KMS-11 (cell line): ENCODE data around the gene UBE2D2.

Experiments used
- H2AFZ ChIP-seq: fragments of 200-600 bp; sonication (generic); 2 replicates; pipeline ENCODE4 v1.6.1; 2016; ENCODE audit warnings: antibody characterized with exemption, mixed run types, low read depth
- H3K27ac ChIP-seq: fragments of 200-600 bp; sonication (generic); 2 replicates; pipeline ENCODE4 v1.6.1; 2016; ENCODE audit warnings: mild to moderate bottlenecking, mixed run types
- H3K27me3 ChIP-seq: fragments of 200-600 bp; sonication (generic); 2 replicates; pipeline ENCODE4 v1.6.1; 2017; ENCODE audit warnings: mild to moderate bottlenecking, low read depth, mixed run types, moderate library complexity; ENCODE audit not compliant: insufficient read depth
- H3K36me3 ChIP-seq: fragments of 200-600 bp; sonication (generic); 2 replicates; pipeline ENCODE4 v1.6.1; 2017; ENCODE audit warnings: mild to moderate bottlenecking, mixed run types; ENCODE audit not compliant: insufficient read depth
- H3K4me1 ChIP-seq: fragments of 200-600 bp; sonication (generic); 2 replicates; pipeline ENCODE4 v1.6.1; 2016; ENCODE audit warnings: mild to moderate bottlenecking, low read depth, mixed run types; ENCODE audit not compliant: poor library complexity, severe bottlenecking
- H3K4me2 ChIP-seq: fragments of 200-600 bp; sonication (generic); 2 replicates; pipeline ENCODE4 v1.7.0; 2016; ENCODE audit warnings: mild to moderate bottlenecking, mixed run types
- H3K4me3 ChIP-seq: fragments of 200-600 bp; sonication (generic); IDR thresholded peaks from 2 replicates; pipeline ENCODE4 v1.6.1; 2017; ENCODE audit warnings: low read depth, low read length, mixed read lengths; ENCODE audit not compliant: insufficient read depth
- H3K79me2 ChIP-seq: fragments of 200-600 bp; sonication (generic); 2 replicates; pipeline ENCODE4 v1.6.1; 2016; ENCODE audit warnings: low read depth, mixed run types; ENCODE audit not compliant: insufficient read depth
- H3K9ac ChIP-seq: fragments of 200-600 bp; sonication (generic); 2 replicates; pipeline ENCODE4 v1.6.1; 2016; ENCODE audit warnings: mild to moderate bottlenecking, mixed run types
- H4K20me1 ChIP-seq: fragments of 200-600 bp; sonication (generic); 2 replicates; pipeline ENCODE4 v1.6.1; 2016; ENCODE audit warnings: mild to moderate bottlenecking, mixed run types; ENCODE audit not compliant: insufficient read depth
- CTCF ChIP-seq: fragments of 200-600 bp; sonication (generic); conservative IDR thresholded peaks from 2 replicates; pipeline ENCODE4 v1.6.1; 2017; ENCODE audit warnings: low read depth, mild to moderate bottlenecking, antibody characterized with exemption, low read length, moderate library complexity, mixed read lengths

UBE2D2 gene

GRCh38 chr5:139635191-139635590 lies 74.1 kb downstream of the UBE2D2 start:
- H3K36me3 ChIP-seq = no peaks in the 10 kb centered on the region
- H3K4me3 ChIP-seq = no peak overlapping the region
- peak overlapping the region; percentile 98 for H3K27ac ChIP-seq
- peaks cover 74% of the 10 kb centered on the region for H3K4me1 ChIP-seq
- no peak overlapping the region for H2AFZ ChIP-seq
- no peaks in the 10 kb centered on the region for H3K27me3 ChIP-seq
- no peaks in the 10 kb centered on the region for H4K20me1 ChIP-seq
- peak overlapping the region; percentile 44; the same call in 1 of the 2 replicates for H3K9ac ChIP-seq
- H3K79me2 ChIP-seq = no peaks in the 10 kb centered on the region
- no peak for TF ChIP-seq CTCF
- H3K4me2 ChIP-seq = peak overlapping the region; percentile 86

GRCh38 chr5:139635606-139636206 lies 74.6 kb downstream of the UBE2D2 start:
- H3K4me3 ChIP-seq = no peak overlapping the region
- H2AFZ ChIP-seq = no peak overlapping the region
- H3K4me1 ChIP-seq = peaks cover 74% of the 10 kb centered on the region
- peak overlapping the region; percentile 44; the same call in 1 of the 2 replicates for H3K9ac ChIP-seq
- H3K36me3 ChIP-seq = no peaks in the 10 kb centered on the region
- no peaks in the 10 kb centered on the region for H4K20me1 ChIP-seq
- peak overlapping the region; percentile 98 for H3K27ac ChIP-seq
- no peaks in the 10 kb centered on the region for H3K79me2 ChIP-seq
- peak overlapping the region; percentile 86 for H3K4me2 ChIP-seq
- peak; percentile 87 for TF ChIP-seq CTCF
- no peaks in the 10 kb centered on the region for H3K27me3 ChIP-seq

- Histone ChIP-seq H3K9ac (peak overlapping the region; percentile 88; the same call in 1 of the 2 replicates), H3K27ac (peak overlapping the region; percentile 98), H3K4me2 (peak overlapping the region; percentile 86), H3K4me3 (no peak overlapping the region), H2AFZ (no peak overlapping the region), H4K20me1 (no peaks in the 10 kb centered on the region), H3K36me3 (no peaks in the 10 kb centered on the region), H3K4me1 (peaks cover 74% of the 10 kb centered on the region), H3K79me2 (no peaks in the 10 kb centered on the region), H3K27me3 (no peaks in the 10 kb centered on the region)
- TF ChIP-seq CTCF = no peak
These were observed 75.2 kb downstream of the UBE2D2 start for GRCh38 chr5:139636207-139636792.

DNA sequence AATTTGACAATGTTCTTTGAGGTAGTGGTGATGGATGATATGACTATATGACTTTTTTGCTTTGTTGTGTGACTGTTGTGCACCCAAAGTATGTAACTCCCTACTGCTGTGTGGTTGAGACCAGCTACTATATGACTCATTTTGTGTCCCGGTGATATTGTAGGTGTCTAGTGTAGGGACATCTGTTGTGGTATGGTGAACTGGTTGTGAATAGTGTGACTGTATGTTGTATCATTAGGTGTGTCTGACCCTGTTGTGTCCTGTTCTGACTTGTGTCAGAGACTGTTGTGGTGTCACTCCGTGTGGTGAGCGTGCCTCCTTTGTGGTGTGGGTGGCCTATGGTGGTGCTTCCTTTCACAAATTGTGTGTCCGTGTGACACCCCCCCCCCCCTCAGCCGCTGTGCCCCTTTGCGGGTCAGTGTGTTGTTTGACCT lies 75.9 kb downstream of the UBE2D2 start:
- Histone ChIP-seq H3K27ac (peak overlapping the region; percentile 98), H3K4me2 (peak overlapping the region; percentile 86), H3K4me3 (no peak overlapping the region), H3K36me3 (no peaks in the 10 kb centered on the region), H3K9ac (peak overlapping the region; percentile 88), H3K27me3 (no peaks in the 10 kb centered on the region), H2AFZ (no peak overlapping the region), H4K20me1 (no peaks in the 10 kb centered on the region), H3K79me2 (no peaks in the 10 kb centered on the region), H3K4me1 (peaks cover 73% of the 10 kb centered on the region)
- TF ChIP-seq CTCF = no peak
